ENCODE results near the gene NUPR1.
A peak's percentile ranks its signal among the peaks of the same experiment; 100 is the strongest.

The NUPR1 gene

DNA sequence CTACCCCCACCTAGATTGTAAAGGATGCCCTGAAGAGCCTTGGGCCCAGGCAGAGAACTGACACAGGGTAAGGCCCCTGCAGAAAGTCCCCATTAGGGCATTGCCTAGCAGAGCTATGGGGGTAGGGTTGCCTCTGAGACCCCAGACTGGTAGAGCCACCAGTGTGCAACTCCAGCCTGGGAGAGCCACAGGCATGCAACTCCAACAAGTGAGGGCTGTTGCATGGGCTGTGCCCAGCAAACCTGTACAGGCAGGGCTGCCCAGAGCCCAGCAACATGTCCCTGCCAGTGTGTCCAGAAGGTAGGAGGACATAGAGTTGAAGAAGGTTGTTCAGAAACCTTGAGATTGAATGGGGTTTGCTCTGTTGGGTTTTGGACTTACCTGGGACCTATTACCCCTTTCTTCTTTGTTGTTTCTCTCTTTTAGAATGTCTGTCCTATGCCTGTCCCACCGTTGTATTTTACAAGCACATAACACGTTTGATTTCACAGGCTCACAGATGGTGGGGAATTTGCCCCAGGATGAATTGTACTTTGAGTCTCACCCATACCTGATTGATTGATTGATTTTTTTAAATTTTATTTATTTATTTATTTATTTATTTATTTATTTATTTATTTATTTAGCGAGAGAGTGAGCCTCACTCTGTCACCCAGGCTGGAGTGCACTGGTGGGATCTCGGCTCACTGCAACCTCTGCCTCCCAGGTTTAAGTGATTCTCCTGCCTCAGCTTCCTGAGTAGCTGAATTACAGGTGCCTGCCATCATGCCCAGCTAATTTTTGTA, 31.4 kb upstream of the NUPR1 start (continued):
- TF ChIP-seq ZNF140 (tag by site-specific recombination; IDR thresholded peaks at IDR 0.05) (peak; percentile 91), ZNF23 (tag by site-specific recombination; IDR thresholded peaks at IDR 0.05; ENCODE audit: borderline replicate concordance) (no peak), ZNF133 (tag by site-specific recombination; IDR thresholded peaks at IDR 0.05) (no peak), SCRT1 (tag by site-specific recombination; IDR thresholded peaks at IDR 0.05; ENCODE audit: borderline replicate concordance) (peak; percentile 61; the same call in 1 of the 2 replicates), ZNF404 (tag by site-specific recombination; IDR thresholded peaks at IDR 0.05) (peak; percentile 69; the same call in 1 of the 2 replicates), ZNF354C (tag by site-specific recombination; IDR thresholded peaks at IDR 0.05; ENCODE audit: borderline replicate concordance, low read depth) (peak; percentile 61; the same call in 1 of the 2 replicates), ZNF394 (tag by site-specific recombination; IDR thresholded peaks at IDR 0.05; ENCODE audit: borderline replicate concordance) (peak; percentile 95), ZNF791 (tag by site-specific recombination; IDR thresholded peaks at IDR 0.05) (0 out of 2 replicates have a peak, but pooled peaks have one; percentile 16), ZNF266 (tag by site-specific recombination; IDR thresholded peaks at IDR 0.05; ENCODE audit: low read depth) (peak; percentile 60; the same call in 1 of the 2 replicates), ZBTB8A (tag by site-specific recombination; IDR thresholded peaks at IDR 0.05) (peak; percentile 79), ZNF701 (tag by site-specific recombination; IDR thresholded peaks at IDR 0.05) (no peak), OSR2 (tag by site-specific recombination; IDR thresholded peaks at IDR 0.05) (no peak), ZNF529 (tag by site-specific recombination; IDR thresholded peaks at IDR 0.05; ENCODE audit: insufficient replicate concordance) (peak; percentile 42), ZNF555 (tag by site-specific recombination; conservative IDR thresholded peaks at IDR 0.05) (peak; percentile 89), ZNF664 (tag by site-specific recombination; IDR thresholded peaks at IDR 0.05) (0 out of 2 replicates have a peak, but pooled peaks have one; percentile 53), ZNF629 (tag by site-specific recombination; IDR thresholded peaks at IDR 0.05) (peak; percentile 60), ZNF138 (tag by site-specific recombination; IDR thresholded peaks at IDR 0.05; ENCODE audit: borderline replicate concordance) (peak; percentile 57; the same call in 1 of the 2 replicates), ZNF623 (tag by site-specific recombination; IDR thresholded peaks at IDR 0.05) (peak; percentile 80), ZNF341 (tag by site-specific recombination; IDR thresholded peaks at IDR 0.05; ENCODE audit: low read depth) (0 out of 2 replicates have a peak, but pooled peaks have one; percentile 20)
- TF ChIP-seq, protein P1, sequence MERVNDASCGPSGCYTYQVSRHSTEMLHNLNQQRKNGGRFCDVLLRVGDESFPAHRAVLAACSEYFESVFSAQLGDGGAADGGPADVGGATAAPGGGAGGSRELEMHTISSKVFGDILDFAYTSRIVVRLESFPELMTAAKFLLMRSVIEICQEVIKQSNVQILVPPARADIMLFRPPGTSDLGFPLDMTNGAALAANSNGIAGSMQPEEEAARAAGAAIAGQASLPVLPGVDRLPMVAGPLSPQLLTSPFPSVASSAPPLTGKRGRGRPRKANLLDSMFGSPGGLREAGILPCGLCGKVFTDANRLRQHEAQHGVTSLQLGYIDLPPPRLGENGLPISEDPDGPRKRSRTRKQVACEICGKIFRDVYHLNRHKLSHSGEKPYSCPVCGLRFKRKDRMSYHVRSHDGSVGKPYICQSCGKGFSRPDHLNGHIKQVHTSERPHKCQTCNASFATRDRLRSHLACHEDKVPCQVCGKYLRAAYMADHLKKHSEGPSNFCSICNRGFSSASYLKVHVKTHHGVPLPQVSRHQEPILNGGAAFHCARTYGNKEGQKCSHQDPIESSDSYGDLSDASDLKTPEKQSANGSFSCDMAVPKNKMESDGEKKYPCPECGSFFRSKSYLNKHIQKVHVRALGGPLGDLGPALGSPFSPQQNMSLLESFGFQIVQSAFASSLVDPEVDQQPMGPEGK (tag by site-specific recombination; IDR thresholded peaks at IDR 0.05): no peak
- TF ChIP-seq, protein P2, sequence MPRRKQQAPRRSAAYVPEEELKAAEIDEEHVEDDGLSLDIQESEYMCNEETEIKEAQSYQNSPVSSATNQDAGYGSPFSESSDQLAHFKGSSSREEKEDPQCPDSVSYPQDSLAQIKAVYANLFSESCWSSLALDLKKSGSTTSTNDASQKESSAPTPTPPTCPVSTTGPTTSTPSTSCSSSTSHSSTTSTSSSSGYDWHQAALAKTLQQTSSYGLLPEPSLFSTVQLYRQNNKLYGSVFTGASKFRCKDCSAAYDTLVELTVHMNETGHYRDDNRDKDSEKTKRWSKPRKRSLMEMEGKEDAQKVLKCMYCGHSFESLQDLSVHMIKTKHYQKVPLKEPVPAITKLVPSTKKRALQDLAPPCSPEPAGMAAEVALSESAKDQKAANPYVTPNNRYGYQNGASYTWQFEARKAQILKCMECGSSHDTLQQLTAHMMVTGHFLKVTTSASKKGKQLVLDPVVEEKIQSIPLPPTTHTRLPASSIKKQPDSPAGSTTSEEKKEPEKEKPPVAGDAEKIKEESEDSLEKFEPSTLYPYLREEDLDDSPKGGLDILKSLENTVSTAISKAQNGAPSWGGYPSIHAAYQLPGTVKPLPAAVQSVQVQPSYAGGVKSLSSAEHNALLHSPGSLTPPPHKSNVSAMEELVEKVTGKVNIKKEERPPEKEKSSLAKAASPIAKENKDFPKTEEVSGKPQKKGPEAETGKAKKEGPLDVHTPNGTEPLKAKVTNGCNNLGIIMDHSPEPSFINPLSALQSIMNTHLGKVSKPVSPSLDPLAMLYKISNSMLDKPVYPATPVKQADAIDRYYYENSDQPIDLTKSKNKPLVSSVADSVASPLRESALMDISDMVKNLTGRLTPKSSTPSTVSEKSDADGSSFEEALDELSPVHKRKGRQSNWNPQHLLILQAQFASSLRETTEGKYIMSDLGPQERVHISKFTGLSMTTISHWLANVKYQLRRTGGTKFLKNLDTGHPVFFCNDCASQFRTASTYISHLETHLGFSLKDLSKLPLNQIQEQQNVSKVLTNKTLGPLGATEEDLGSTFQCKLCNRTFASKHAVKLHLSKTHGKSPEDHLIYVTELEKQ (tag by site-specific recombination; IDR thresholded peaks at IDR 0.05; ENCODE audit: borderline replicate concordance): no peak
- TF ChIP-seq, protein P3, sequence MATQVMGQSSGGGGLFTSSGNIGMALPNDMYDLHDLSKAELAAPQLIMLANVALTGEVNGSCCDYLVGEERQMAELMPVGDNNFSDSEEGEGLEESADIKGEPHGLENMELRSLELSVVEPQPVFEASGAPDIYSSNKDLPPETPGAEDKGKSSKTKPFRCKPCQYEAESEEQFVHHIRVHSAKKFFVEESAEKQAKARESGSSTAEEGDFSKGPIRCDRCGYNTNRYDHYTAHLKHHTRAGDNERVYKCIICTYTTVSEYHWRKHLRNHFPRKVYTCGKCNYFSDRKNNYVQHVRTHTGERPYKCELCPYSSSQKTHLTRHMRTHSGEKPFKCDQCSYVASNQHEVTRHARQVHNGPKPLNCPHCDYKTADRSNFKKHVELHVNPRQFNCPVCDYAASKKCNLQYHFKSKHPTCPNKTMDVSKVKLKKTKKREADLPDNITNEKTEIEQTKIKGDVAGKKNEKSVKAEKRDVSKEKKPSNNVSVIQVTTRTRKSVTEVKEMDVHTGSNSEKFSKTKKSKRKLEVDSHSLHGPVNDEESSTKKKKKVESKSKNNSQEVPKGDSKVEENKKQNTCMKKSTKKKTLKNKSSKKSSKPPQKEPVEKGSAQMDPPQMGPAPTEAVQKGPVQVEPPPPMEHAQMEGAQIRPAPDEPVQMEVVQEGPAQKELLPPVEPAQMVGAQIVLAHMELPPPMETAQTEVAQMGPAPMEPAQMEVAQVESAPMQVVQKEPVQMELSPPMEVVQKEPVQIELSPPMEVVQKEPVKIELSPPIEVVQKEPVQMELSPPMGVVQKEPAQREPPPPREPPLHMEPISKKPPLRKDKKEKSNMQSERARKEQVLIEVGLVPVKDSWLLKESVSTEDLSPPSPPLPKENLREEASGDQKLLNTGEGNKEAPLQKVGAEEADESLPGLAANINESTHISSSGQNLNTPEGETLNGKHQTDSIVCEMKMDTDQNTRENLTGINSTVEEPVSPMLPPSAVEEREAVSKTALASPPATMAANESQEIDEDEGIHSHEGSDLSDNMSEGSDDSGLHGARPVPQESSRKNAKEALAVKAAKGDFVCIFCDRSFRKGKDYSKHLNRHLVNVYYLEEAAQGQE (tag by site-specific recombination; IDR thresholded peaks at IDR 0.05): peak; percentile 79
- TF ChIP-seq, protein P4, sequence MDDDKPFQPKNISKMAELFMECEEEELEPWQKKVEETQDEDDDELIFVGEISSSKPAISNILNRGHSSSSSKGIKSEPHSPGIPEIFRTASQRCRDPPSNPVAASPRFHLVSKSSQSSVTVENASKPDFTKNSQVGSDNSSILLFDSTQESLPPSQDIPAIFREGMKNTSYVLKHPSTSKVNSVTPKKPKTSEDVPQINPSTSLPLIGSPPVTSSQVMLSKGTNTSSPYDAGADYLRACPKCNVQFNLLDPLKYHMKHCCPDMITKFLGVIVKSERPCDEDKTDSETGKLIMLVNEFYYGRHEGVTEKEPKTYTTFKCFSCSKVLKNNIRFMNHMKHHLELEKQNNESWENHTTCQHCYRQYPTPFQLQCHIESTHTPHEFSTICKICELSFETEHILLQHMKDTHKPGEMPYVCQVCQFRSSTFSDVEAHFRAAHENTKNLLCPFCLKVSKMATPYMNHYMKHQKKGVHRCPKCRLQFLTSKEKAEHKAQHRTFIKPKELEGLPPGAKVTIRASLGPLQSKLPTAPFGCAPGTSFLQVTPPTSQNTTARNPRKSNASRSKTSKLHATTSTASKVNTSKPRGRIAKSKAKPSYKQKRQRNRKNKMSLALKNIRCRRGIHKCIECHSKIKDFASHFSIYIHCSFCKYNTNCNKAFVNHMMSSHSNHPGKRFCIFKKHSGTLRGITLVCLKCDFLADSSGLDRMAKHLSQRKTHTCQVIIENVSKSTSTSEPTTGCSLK (tag by site-specific recombination; IDR thresholded peaks at IDR 0.05): no peak

All from HEK293 (cell line).